ENCODE results near the gene BCAS3.

DNA sequence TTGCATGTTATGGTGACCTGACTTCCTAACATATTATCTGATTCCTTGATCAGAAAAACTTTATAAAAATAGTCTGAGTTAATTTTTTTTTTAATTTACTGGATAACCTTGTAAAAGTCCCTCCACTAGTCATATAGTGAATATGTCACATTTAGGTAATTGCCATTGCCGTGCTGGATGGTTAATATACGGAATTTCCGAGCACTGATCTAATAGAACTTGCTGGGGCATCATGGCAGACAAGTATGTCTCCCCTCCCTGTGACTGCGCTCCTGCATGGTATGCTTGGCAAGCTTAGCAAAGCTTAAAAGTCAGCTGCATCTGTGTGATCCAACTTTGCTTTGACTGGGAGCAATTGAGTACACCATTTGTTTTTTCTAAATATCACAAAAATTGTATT, 482.6 kb downstream of the BCAS3 start:
- TF ChIP-seq EP300 (IDR thresholded peaks at IDR 0.05; ENCODE audit: low read depth) (no peak), POLR2A (IDR thresholded peaks at IDR 0.05) (no peak), POLR2AphosphoS5 (IDR thresholded peaks at IDR 0.05) (no peak)
- TF ChIP-seq, protein P1, sequence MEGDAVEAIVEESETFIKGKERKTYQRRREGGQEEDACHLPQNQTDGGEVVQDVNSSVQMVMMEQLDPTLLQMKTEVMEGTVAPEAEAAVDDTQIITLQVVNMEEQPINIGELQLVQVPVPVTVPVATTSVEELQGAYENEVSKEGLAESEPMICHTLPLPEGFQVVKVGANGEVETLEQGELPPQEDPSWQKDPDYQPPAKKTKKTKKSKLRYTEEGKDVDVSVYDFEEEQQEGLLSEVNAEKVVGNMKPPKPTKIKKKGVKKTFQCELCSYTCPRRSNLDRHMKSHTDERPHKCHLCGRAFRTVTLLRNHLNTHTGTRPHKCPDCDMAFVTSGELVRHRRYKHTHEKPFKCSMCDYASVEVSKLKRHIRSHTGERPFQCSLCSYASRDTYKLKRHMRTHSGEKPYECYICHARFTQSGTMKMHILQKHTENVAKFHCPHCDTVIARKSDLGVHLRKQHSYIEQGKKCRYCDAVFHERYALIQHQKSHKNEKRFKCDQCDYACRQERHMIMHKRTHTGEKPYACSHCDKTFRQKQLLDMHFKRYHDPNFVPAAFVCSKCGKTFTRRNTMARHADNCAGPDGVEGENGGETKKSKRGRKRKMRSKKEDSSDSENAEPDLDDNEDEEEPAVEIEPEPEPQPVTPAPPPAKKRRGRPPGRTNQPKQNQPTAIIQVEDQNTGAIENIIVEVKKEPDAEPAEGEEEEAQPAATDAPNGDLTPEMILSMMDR (IDR thresholded peaks at IDR 0.05) = no peak

All from transverse colon (tissue), 4 donors.